Ishikawa (cell line): ENCODE results near the gene ARID3A.

Source experiments
- CREB1 ChIP-seq: IDR thresholded peaks from 2 replicates; pipeline ENCODE4 v1.6.1; 2012; ENCODE audit warnings: low read depth
- TEAD4 ChIP-seq: IDR thresholded peaks from 2 replicates; pipeline ENCODE4 v1.6.1; 2012

- TF ChIP-seq CREB1, result no peak
- no peak for TF ChIP-seq TEAD4
Measured at GRCh38 chr19:939922-940321, 14.1 kb downstream of the ARID3A start.
